Measurements from ENCODE around the gene SYCE3. TPM values are rescaled to one million over a fixed set of nuclear protein-coding genes. Genes with fewer than 3 reads are reported as not detected.
A peak's percentile ranks its signal among the peaks of the same experiment; 100 is the strongest.

SYCE3 gene
- polyA plus RNA-seq, 1 donor = not detected

GRCh38 chr22:50518606-50519005 is 44.1 kb downstream of the SYCE3 start:
- no peak for DNase-seq

- no peak for DNase-seq
Observed at GRCh38 chr22:50517495-50518260, 45.0 kb downstream of the SYCE3 start.

- DNase-seq = no peak
Observed at GRCh38 chr22:50516891-50517290, 45.8 kb downstream of the SYCE3 start.

GRCh38 chr22:50516068-50516467 is 46.7 kb downstream of the SYCE3 start:
- no peak for DNase-seq

GRCh38 chr22:50513175-50513574 is 49.5 kb downstream of the SYCE3 start:
- no peak for DNase-seq

GRCh38 chr22:50508897-50509296 is 53.8 kb downstream of the SYCE3 start:
- no peak for DNase-seq

GRCh38 chr22:50507991-50508884 is 54.5 kb downstream of the SYCE3 start, which contains the start of gene NCAPH2:
Gene NCAPH2 (plus strand): TSS chr22:50508224. CDS start chr22:50508338, 114 bp downstream.
- peak; percentile 99 for DNase-seq

GRCh38 chr22:50507421-50507990 is 55.2 kb downstream of the SYCE3 start, which contains the start of gene LMF2:
Gene LMF2 (minus strand): TSS chr22:50507702. CDS start chr22:50507675, 27 bp downstream.
- no peak for DNase-seq

- no peak for DNase-seq
Observed at GRCh38 chr22:50506611-50507420, 55.9 kb downstream of the SYCE3 start.

GRCh38 chr22:50505776-50506610 is 56.7 kb downstream of the SYCE3 start:
- no peak for DNase-seq

- no peak for DNase-seq
Observed at GRCh38 chr22:50505276-50505775, 57.4 kb downstream of the SYCE3 start.

GRCh38 chr22:50504369-50505211 is 58.1 kb downstream of the SYCE3 start:
- no peak for DNase-seq

- no peak for DNase-seq
Observed at GRCh38 chr22:50503475-50504145, 59.1 kb downstream of the SYCE3 start.

- DNase-seq = no peak
Observed at GRCh38 chr22:50502628-50503474, 59.9 kb downstream of the SYCE3 start.

GRCh38 chr22:50502096-50502495 is 60.6 kb downstream of the SYCE3 start:
- DNase-seq = no peak

Data from hindlimb muscle (tissue), 1 donor.